ENCODE measurements around the gene GMPR2.

GRCh38 chr14:24233538-24233866 lies 773 bp downstream of the GMPR2 start:
- TF ChIP-seq RFX5 (IDR thresholded peaks at IDR 0.05; ENCODE audit: low read depth, low read length) (no peak), MAZ (IDR thresholded peaks at IDR 0.05; ENCODE audit: borderline replicate concordance, low read depth, low read length) (no peak), CTCF (conservative IDR thresholded peaks at IDR 0.05; ENCODE audit: low read depth, low read length) (no peak), MXI1 (IDR thresholded peaks at IDR 0.05; ENCODE audit: borderline replicate concordance, low read depth, low read length) (no peak), USF2 (IDR thresholded peaks at IDR 0.05; ENCODE audit: low read depth, low read length) (no peak), POLR2A (IDR thresholded peaks at IDR 0.05; ENCODE audit: low read depth, low read length) (no peak), BHLHE40 (IDR thresholded peaks at IDR 0.05; ENCODE audit: low read depth, low read length) (no peak), RCOR1 (IDR thresholded peaks at IDR 0.05; ENCODE audit: insufficient replicate concordance, low read length) (no peak), CEBPB (IDR thresholded peaks at IDR 0.05; ENCODE audit: low read depth, low read length) (no peak), RAD21 (IDR thresholded peaks at IDR 0.05; ENCODE audit: low read length) (no peak)

Data from IMR-90 (cell line).